H1 (cell line): ENCODE results near the gene CUBN. TPM values are rescaled to one million over a fixed set of nuclear protein-coding genes. Genes with fewer than 3 reads are reported as not detected.
A peak's percentile ranks its signal among the peaks of the same experiment; 100 is the strongest.

ENCODE experiments used
- CTCF ChIA-PET: fragments of 300-600 bp; sonication (Branson Sonifier 250); formaldehyde crosslinking; loops from one replicate; lab custom pipeline; 2021; ENCODE audit not compliant: partially characterized antibody; lab: Charles Lee
- POLR2A ChIA-PET: fragments of 300-600 bp; sonication (Branson Sonifier 250); formaldehyde crosslinking; loops from one replicate; lab custom pipeline; 2021; ENCODE audit warnings: inconsistent platforms; ENCODE audit not compliant: partially characterized antibody; lab: Charles Lee
- DNase-seq, 2 experiments: peaks; one replicate each; pipeline versions ENCODE4 v3.0.0 to v3.0.0-alpha.2; 2010 to 2022; ENCODE audit warnings: low spot score in 2 of 2, low read depth in 1 of 2, mixed read lengths in 1 of 2
- FAIRE-seq: peaks from 2 replicates; lab custom pipeline; 2011; peaks lifted over from hg19 to GRCh38; lab: Jason Lieb, UNC
- H2AFZ ChIP-seq: 2 replicates; pipeline ENCODE4 v1.8.1; 2012; ENCODE audit warnings: low read length, inconsistent platforms
- H2AK5ac ChIP-seq: 2 replicates; pipeline ENCODE4 v1.6.1; 2013; ENCODE audit warnings: low read depth, low read length
- H2BK120ac ChIP-seq: replicated peaks from 2 replicates; pipeline ENCODE3; 2013; ENCODE audit warnings: low read depth, low read length, inconsistent platforms
- H2BK12ac ChIP-seq: 2 replicates; pipeline ENCODE4 v1.6.1; 2013; ENCODE audit warnings: low read depth, low read length
- H2BK15ac ChIP-seq: 2 replicates; pipeline ENCODE4 v1.6.1; 2013; ENCODE audit warnings: low read length
- H2BK20ac ChIP-seq: 2 replicates; pipeline ENCODE4 v1.6.1; 2013; ENCODE audit warnings: low read length
- H2BK5ac ChIP-seq: 2 replicates; pipeline ENCODE4 v1.6.1; 2013; ENCODE audit warnings: low read depth, low read length
- H3K14ac ChIP-seq: 2 replicates; pipeline ENCODE4 v1.6.1; 2013; ENCODE audit warnings: inconsistent platforms; ENCODE audit not compliant: insufficient read length
- H3K18ac ChIP-seq: 2 replicates; pipeline ENCODE4 v1.6.1; 2013; ENCODE audit warnings: low read length; ENCODE audit errors: extremely low read depth
- H3K23ac ChIP-seq: 2 replicates; pipeline ENCODE4 v1.6.1; 2013; ENCODE audit warnings: inconsistent platforms; ENCODE audit not compliant: insufficient read length
- H3K23me2 ChIP-seq: 2 replicates; pipeline ENCODE4 v1.6.1; 2013; ENCODE audit warnings: low read depth, low read length
- H3K27ac ChIP-seq: 2 replicates; pipeline ENCODE4 v1.6.1; 2011; ENCODE audit warnings: low read depth, low read length, inconsistent platforms
- H3K27me3 ChIP-seq, 4 experiments: replicated peaks in 1 of 4; 1 replicate in 1 of 4; 2 replicates in 3 of 4; pipeline versions ENCODE4 v1.6.1 to v1.8.1; 2011 to 2013; ENCODE audit warnings: low read length in 3 of 4, mild to moderate bottlenecking in 3 of 4, inconsistent platforms in 2 of 4, mixed read lengths in 2 of 4, moderate library complexity in 1 of 4; ENCODE audit not compliant: control insufficient read depth in 3 of 4, insufficient read depth in 3 of 4; ENCODE audit errors: extremely low read depth in 1 of 4
- H3K36me3 ChIP-seq, 4 experiments: 2 replicates each; pipeline versions ENCODE4 v1.6.1 to v1.8.1; 2011 to 2013; ENCODE audit warnings: mild to moderate bottlenecking in 4 of 4, low read length in 3 of 4, moderate library complexity in 2 of 4, control low read depth in 1 of 4, inconsistent platforms in 1 of 4; ENCODE audit not compliant: insufficient read depth in 4 of 4, control insufficient read depth in 2 of 4
- H3K4ac ChIP-seq: replicated peaks from 2 replicates; pipeline ENCODE3; 2013; ENCODE audit warnings: low read length, low read depth, mixed read lengths, inconsistent platforms; ENCODE audit not compliant: insufficient read length
- H3K4me1 ChIP-seq, 4 experiments: replicated peaks in 1 of 4; 1 replicate in 1 of 4; 2 replicates in 3 of 4; pipeline versions ENCODE4 v1.6.1 to v1.8.1; 2011 to 2013; ENCODE audit warnings: low read length in 3 of 4, inconsistent platforms in 2 of 4, mixed read lengths in 1 of 4; ENCODE audit not compliant: insufficient read depth in 4 of 4, control insufficient read depth in 3 of 4
- H3K4me2 ChIP-seq, 2 experiments: 2 replicates each; pipeline versions ENCODE4 v1.6.1 to v1.8.1; 2011 to 2013; ENCODE audit warnings: low read depth in 2 of 2, low read length in 2 of 2, control low read depth in 1 of 2, inconsistent platforms in 1 of 2, mild to moderate bottlenecking in 1 of 2; ENCODE audit not compliant: insufficient read depth in 1 of 2
- H3K4me3 ChIP-seq, 4 experiments: fragments of 200-600, 300-600 bp in 1 of 4; sonication (generic), shearing (Covaris generic), sonication (Bioruptor Twin) in 1 of 4; 2 replicates each; pipeline versions ENCODE4 v1.5.1 to v1.8.1; 2011 to 2016; ENCODE audit warnings: low read length in 4 of 4, low read depth in 3 of 4, control low read depth in 2 of 4, inconsistent platforms in 2 of 4, mild to moderate bottlenecking in 2 of 4, mixed read lengths in 1 of 4, moderate library complexity in 1 of 4; ENCODE audit not compliant: insufficient read depth in 2 of 4; ENCODE audit errors: extremely low read depth in 1 of 4
- H3K56ac ChIP-seq: replicated peaks from 2 replicates; pipeline ENCODE3; 2013; ENCODE audit warnings: low read depth, mild to moderate bottlenecking, mixed read lengths, low read length, inconsistent platforms; ENCODE audit not compliant: insufficient read length
- H3K79me1 ChIP-seq: 2 replicates; pipeline ENCODE4 v1.6.1; 2013; ENCODE audit warnings: low read depth, low read length, control low read depth
- H3K79me2 ChIP-seq, 2 experiments: 2 replicates each; pipeline versions ENCODE4 v1.6.1 to v1.8.1; 2012 to 2013; ENCODE audit warnings: low read length in 2 of 2, mild to moderate bottlenecking in 2 of 2, inconsistent platforms in 1 of 2; ENCODE audit not compliant: insufficient read depth in 2 of 2, control insufficient read depth in 1 of 2
- H3K9ac ChIP-seq, 4 experiments: replicated peaks in 1 of 4; 1 replicate in 1 of 4; 2 replicates in 3 of 4; pipeline versions ENCODE4 v1.6.1 to v1.8.1; 2011 to 2013; ENCODE audit warnings: low read depth in 3 of 4, low read length in 3 of 4, control low read depth in 2 of 4, mild to moderate bottlenecking in 2 of 4, moderate library complexity in 2 of 4, inconsistent platforms in 1 of 4; ENCODE audit errors: extremely low read depth in 1 of 4
- H3K9me3 ChIP-seq, 2 experiments: 2 replicates each; pipeline versions ENCODE4 v1.6.1 to v1.8.1; 2012 to 2013; ENCODE audit warnings: mild to moderate bottlenecking in 2 of 2, moderate library complexity in 2 of 2, control low read depth in 1 of 2, inconsistent platforms in 1 of 2, low read depth in 1 of 2, low read length in 1 of 2, mixed read lengths in 1 of 2; ENCODE audit not compliant: insufficient read depth in 2 of 2
- H4K20me1 ChIP-seq, 2 experiments: replicated peaks in 1 of 2; 2 replicates each; pipeline versions ENCODE3 to v1.8.1; 2011 to 2013; ENCODE audit warnings: inconsistent platforms in 2 of 2, low read length in 2 of 2, mild to moderate bottlenecking in 1 of 2; ENCODE audit not compliant: insufficient read depth in 2 of 2, control insufficient read depth in 1 of 2
- H4K5ac ChIP-seq: 2 replicates; pipeline ENCODE4 v1.6.1; 2013; ENCODE audit warnings: low read length, low read depth, mixed read lengths, inconsistent platforms; ENCODE audit not compliant: insufficient read length
- H4K8ac ChIP-seq: 2 replicates; pipeline ENCODE4 v1.8.0; 2013; ENCODE audit warnings: mild to moderate bottlenecking, moderate library complexity, low read length, inconsistent platforms; ENCODE audit not compliant: insufficient read depth; ENCODE audit errors: extremely low read depth
- H4K91ac ChIP-seq: replicated peaks from 2 replicates; pipeline ENCODE3; 2013; ENCODE audit warnings: low read length, mixed read lengths, inconsistent platforms; ENCODE audit not compliant: insufficient read length
- FOSL1 ChIP-seq: IDR thresholded peaks from 2 replicates; pipeline ENCODE4 v1.6.1; 2011; ENCODE audit warnings: mild to moderate bottlenecking, low read depth, low read length, moderate library complexity; ENCODE audit not compliant: insufficient read depth
- KDM4A ChIP-seq: IDR thresholded peaks from one replicate; pipeline ENCODE4 v1.7.1; 2012; ENCODE audit warnings: low read depth, mild to moderate bottlenecking, moderate library complexity, low read length, inconsistent platforms; ENCODE audit not compliant: severe bottlenecking
- RAD21 ChIP-seq, 2 experiments: IDR thresholded peaks in 1 of 2; conservative IDR thresholded peaks in 1 of 2; 2 replicates each; pipeline ENCODE4 v1.6.1; 2011; ENCODE audit warnings: low read depth in 2 of 2, low read length in 2 of 2, improper control_type of control experiment in 1 of 2, inconsistent platforms in 1 of 2, mild to moderate bottlenecking in 1 of 2, moderate library complexity in 1 of 2
- SAP30 ChIP-seq: fragments of 300-600 bp; sonication (generic); IDR thresholded peaks from 2 replicates; pipeline ENCODE4 v1.7.1; 2012; ENCODE audit warnings: low read length, moderate library complexity, mild to moderate bottlenecking, inconsistent platforms; ENCODE audit not compliant: insufficient read depth, insufficient replicate concordance
- SIN3A ChIP-seq, 2 experiments: IDR thresholded peaks in 1 of 2; conservative IDR thresholded peaks in 1 of 2; 2 replicates each; pipeline ENCODE4 v1.6.1; 2011 to 2012; ENCODE audit warnings: low read length in 2 of 2, improper control_type of control experiment in 1 of 2, low read depth in 1 of 2, mild to moderate bottlenecking in 1 of 2
- SIRT6 ChIP-seq: IDR thresholded peaks from one replicate; pipeline ENCODE4 v1.7.1; 2012; ENCODE audit warnings: low read length, inconsistent platforms
- SP1 ChIP-seq: IDR thresholded peaks from 2 replicates; pipeline ENCODE4 v1.6.1; 2011; ENCODE audit warnings: low read depth, low read length
- WGBS, 2 experiments: shearing (Covaris generic) in 1 of 2; methylation state at CpG; one replicate each; pipeline versions ENCODE4 v1.1.6 to v1.1.7; 2013 to 2015; ENCODE audit warnings: low lambda C conversion rate in 2 of 2, mixed read lengths in 2 of 2, inconsistent platforms in 1 of 2, low coverage in 1 of 2, missing lambda C conversion rate in 1 of 2; ENCODE audit not compliant: insufficient replicate concordance in 2 of 2, insufficient coverage in 1 of 2, insufficient read length in 1 of 2; ENCODE audit errors: extremely low coverage in 1 of 2, missing lambda C conversion rate in 1 of 2; 5-methylcytosine and 5-hydroxymethylcytosine counted together
- polyA plus RNA-seq, 7 experiments: library from polyadenylated mRNA; depleted of rRNA in 3 of 7; stranded (reverse) in 5 of 7; unstranded in 2 of 7; fragments of >200 nt in 5 of 7; fragments of 200-250 nt in 2 of 7; gene quantifications; 1 replicate in 5 of 7; 2 replicates in 1 of 7; 4 replicates in 1 of 7; pipeline versions ENCODE4 v1.2.1 to v1.2.3, GENCODE V29; 2011 to 2013; ENCODE audit warnings: missing spikeins in 2 of 7, mixed read lengths in 2 of 7
- total RNA-seq: library from RNA; stranded (reverse); fragmentation: NEBNext Ultra II Directional; extraction: Animal tissue kit (Norgen Biotek cat#: 25700); gene quantifications from 2 replicates; pipeline ENCODE4 v1.2.1, GENCODE V29; 2021
- TF ChIP-seq, protein P1 (sequence below): IDR thresholded peaks from 2 replicates; pipeline ENCODE4 v1.6.1; 2011; ENCODE audit warnings: low read depth, mild to moderate bottlenecking, low read length; ENCODE audit not compliant: insufficient read depth
- TF ChIP-seq, protein P2 (sequence below): IDR thresholded peaks from 2 replicates; pipeline ENCODE4 v1.6.1; 2012; ENCODE audit warnings: inconsistent platforms

Gene CUBN
- total and polyA plus RNA-seq, 2 of the 8 experiments (the other 6 are each of a cell fraction or from before 2014, with no cell fraction given), result 0.04 to 0.08 TPM

DNA sequence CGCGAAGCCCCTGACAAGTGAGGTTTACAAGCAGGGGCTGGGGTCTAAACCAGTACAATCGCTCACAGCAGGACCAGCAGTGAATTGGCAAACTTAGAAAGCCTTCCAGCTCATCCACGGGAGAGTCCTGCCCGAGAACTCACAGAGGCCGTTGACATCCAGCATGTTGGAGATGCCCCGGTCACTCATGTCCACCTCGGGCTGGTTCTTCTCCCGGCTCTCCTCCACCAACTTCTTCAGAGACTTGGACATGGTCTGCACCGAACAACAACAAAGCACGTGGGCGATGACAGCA, 312.8 kb downstream of the CUBN start:
- H3K23me2 ChIP-seq, result peaks cover 6% of the 10 kb centered on the region; the same call in 1 of the 2 replicates
- H3K23ac ChIP-seq, result no peak overlapping the region
- peaks cover 2% of the 10 kb centered on the region in 2 experiments for H4K20me1 ChIP-seq
- H2BK120ac ChIP-seq, result no peak overlapping the region
- H4K91ac ChIP-seq, result no peak overlapping the region
- no peak overlapping the region for H3K56ac ChIP-seq
- peak overlapping the region in 3 of 4 experiments; percentile 63 to 76 (median 66); a peak in 6 of 7 replicates for H3K9ac ChIP-seq
- 22% methylated on average over 12 of the region's 12 CpGs; no CpG with 5 or more reads in 1 of the 2 experiments for WGBS, 2 experiments
- FAIRE-seq (no peak), DNase-seq (no peak)
- ChIA-PET POLR2A (interaction anchor here (0.9 to 1.6 kb wide), 3 partner anchors 8 to 414 kb away, joined by 3 to 6 read pairs (median 3); no protein-coding TSS in a partner anchor), CTCF (interaction anchor here (0.6 to 1.1 kb wide), 2 partner anchors 10 to 89 kb away, joined by 3 read pairs; no protein-coding TSS in a partner anchor)
- no peak overlapping the region for H3K27ac ChIP-seq
- H3K4me1 ChIP-seq, result peaks cover 0 to 3% (median 0%) of the 10 kb centered on the region in 4 experiments; a peak in 1 of 7 replicates
- peak overlapping the region; percentile 80; the same call in 1 of the 2 replicates for H2BK5ac ChIP-seq
- peak overlapping the region; percentile 79; the same call in 1 of the 2 replicates for H2AFZ ChIP-seq
- TF ChIP-seq SIN3A (conservative IDR thresholded peaks at IDR 0.05 in 1 of 2, IDR thresholded peaks at IDR 0.05 in 1 of 2; ENCODE audit: low read depth in 1 of 2, low read length in 2 of 2) (peak in 1 of 2 experiments; percentile 74; a peak in 1 of 4 replicates), SAP30 (peak; percentile 99), SP1 (no peak), RAD21 (IDR thresholded peaks at IDR 0.05 in 1 of 2, conservative IDR thresholded peaks at IDR 0.05 in 1 of 2; ENCODE audit: low read depth in 2 of 2, low read length in 2 of 2) (no peak), KDM4A (peak; percentile 11), SIRT6 (no peak), FOSL1 (no peak)
- TF ChIP-seq, protein P1, sequence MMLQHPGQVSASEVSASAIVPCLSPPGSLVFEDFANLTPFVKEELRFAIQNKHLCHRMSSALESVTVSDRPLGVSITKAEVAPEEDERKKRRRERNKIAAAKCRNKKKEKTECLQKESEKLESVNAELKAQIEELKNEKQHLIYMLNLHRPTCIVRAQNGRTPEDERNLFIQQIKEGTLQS, result no peak
- TF ChIP-seq, protein P2, sequence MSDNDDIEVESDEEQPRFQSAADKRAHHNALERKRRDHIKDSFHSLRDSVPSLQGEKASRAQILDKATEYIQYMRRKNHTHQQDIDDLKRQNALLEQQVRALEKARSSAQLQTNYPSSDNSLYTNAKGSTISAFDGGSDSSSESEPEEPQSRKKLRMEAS, result peak; percentile 87; the same call in 1 of the 2 replicates
- H2BK20ac ChIP-seq, result no peak overlapping the region
- peaks cover 4 to 32% of the 10 kb centered on the region in 2 experiments; a peak in 2 of 4 replicates for H3K79me2 ChIP-seq
- no peak overlapping the region for H4K5ac ChIP-seq
- no peaks in the 10 kb centered on the region for H3K36me3 ChIP-seq
- no peak overlapping the region for H3K14ac ChIP-seq
- no peaks in the 10 kb centered on the region; a peak in 1 of 7 replicates for H3K27me3 ChIP-seq
- H4K8ac ChIP-seq, result no peak overlapping the region
- H3K18ac ChIP-seq, result no peak overlapping the region
- H3K9me3 ChIP-seq, result peaks cover 2 to 4% of the 10 kb centered on the region in 2 experiments; a peak in 3 of 4 replicates
- peak overlapping the region; percentile 81 to 91 (median 87) for H3K4me3 ChIP-seq
- no peak overlapping the region for H2BK15ac ChIP-seq
- no peak overlapping the region for H3K4ac ChIP-seq
- H2BK12ac ChIP-seq, result no peak overlapping the region
- H2AK5ac ChIP-seq, result no peak overlapping the region
- peaks cover 5% of the 10 kb centered on the region; the same call in 1 of the 2 replicates for H3K79me1 ChIP-seq
- H3K4me2 ChIP-seq, result peak overlapping the region; percentile 89 to 96
